CD14-positive monocyte (primary cell): ENCODE results near the gene ACER1. TPM values are rescaled to one million over a fixed set of nuclear protein-coding genes. Genes with fewer than 3 reads are reported as not detected.
"Not testable (repeated sequence)": the region's sequence is repeated elsewhere in the genome, so short reads cannot be mapped to it uniquely, and the experiment has no call there.

Source experiments
- DNase-seq, 3 donors: peaks; one replicate each; pipeline ENCODE4 v3.0.0-alpha.2; 2011 to 2022
- H2AFZ ChIP-seq: 2 replicates; pipeline ENCODE4 v1.6.0; 2012; ENCODE audit warnings: mild to moderate bottlenecking, low read depth, low read length, inconsistent platforms; ENCODE audit not compliant: insufficient read depth, poor library complexity, severe bottlenecking
- H3K27ac ChIP-seq, 2 donors: 1 replicate in 1 of 2; 2 replicates in 1 of 2; pipeline ENCODE4 v1.5.1; 2012 to 2013; ENCODE audit warnings: low read length in 2 of 2, control low read depth in 1 of 2, inconsistent platforms in 1 of 2, low read depth in 1 of 2, mild to moderate bottlenecking in 1 of 2
- H3K27me3 ChIP-seq, 2 donors: one replicate each; pipeline versions ENCODE4 v1.6.0 to v1.6.1; 2011 to 2013; ENCODE audit warnings: low read length in 2 of 2; ENCODE audit not compliant: control insufficient read depth in 2 of 2, insufficient read depth in 2 of 2
- H3K36me3 ChIP-seq, 2 donors: replicated peaks in 1 of 2; 1 replicate in 1 of 2; 2 replicates in 1 of 2; pipeline versions ENCODE4 v1.5.1 to v1.6.1; 2012 to 2013; ENCODE audit warnings: low read length in 2 of 2, control low read depth in 1 of 2, inconsistent platforms in 1 of 2, mild to moderate bottlenecking in 1 of 2; ENCODE audit not compliant: insufficient read depth in 2 of 2, control insufficient read depth in 1 of 2
- H3K4me1 ChIP-seq, 2 donors: 1 replicate in 1 of 2; 2 replicates in 1 of 2; pipeline versions ENCODE4 v1.5.1 to v1.6.1; 2012 to 2013; ENCODE audit warnings: low read length in 2 of 2, control low read depth in 1 of 2, inconsistent platforms in 1 of 2, mild to moderate bottlenecking in 1 of 2, moderate library complexity in 1 of 2; ENCODE audit not compliant: insufficient read depth in 2 of 2, control insufficient read depth in 1 of 2
- H3K4me2 ChIP-seq: replicated peaks from 2 replicates; pipeline ENCODE3; 2012; ENCODE audit warnings: low read length, moderate library complexity, mild to moderate bottlenecking; ENCODE audit not compliant: poor library complexity, severe bottlenecking; ENCODE audit errors: extremely low read depth
- H3K4me3 ChIP-seq, 3 experiments: fragments of 200-600 bp in 1 of 3; sonication (generic) in 1 of 3; replicated peaks in 1 of 3; 1 replicate in 2 of 3; 2 replicates in 1 of 3; pipeline ENCODE4 v1.5.1; 2011 to 2013; ENCODE audit warnings: low read length in 3 of 3, mild to moderate bottlenecking in 3 of 3, control low read depth in 2 of 3, low read depth in 2 of 3, inconsistent platforms in 1 of 3, moderate library complexity in 1 of 3
- H3K79me2 ChIP-seq: 2 replicates; pipeline ENCODE4 v1.6.0; 2012; ENCODE audit warnings: mild to moderate bottlenecking, control low read depth, inconsistent platforms, low read length, moderate library complexity; ENCODE audit not compliant: insufficient read depth
- H3K9ac ChIP-seq: 2 replicates; pipeline ENCODE4 v1.6.0; 2017; ENCODE audit warnings: low read length, mild to moderate bottlenecking; ENCODE audit not compliant: insufficient read depth, poor library complexity, severe bottlenecking
- H3K9me3 ChIP-seq, 2 donors: replicated peaks in 1 of 2; 1 replicate in 1 of 2; 2 replicates in 1 of 2; pipeline versions ENCODE4 v1.5.1 to v1.6.1; 2012 to 2013; ENCODE audit warnings: low read length in 2 of 2, control low read depth in 1 of 2; ENCODE audit not compliant: control insufficient read depth in 1 of 2, insufficient read depth in 1 of 2
- H4K20me1 ChIP-seq: 2 replicates; pipeline ENCODE4 v1.6.0; 2012; ENCODE audit warnings: mild to moderate bottlenecking, low read length, control low read depth, moderate library complexity; ENCODE audit not compliant: insufficient read depth
- H3K27ac Mint-ChIP-seq, 7 donors: one replicate each; pipeline ENCODE4 v1.8.0; 2020; ENCODE audit warnings: mild to moderate bottlenecking in 7 of 7, mixed read lengths in 7 of 7, moderate library complexity in 6 of 7, inconsistent platforms in 2 of 7
- H3K27me3 Mint-ChIP-seq, 3 donors: one replicate each; pipeline ENCODE4 v1.8.0; 2021 to 2022; ENCODE audit warnings: low read depth in 3 of 3, mild to moderate bottlenecking in 3 of 3, mixed read lengths in 3 of 3, moderate library complexity in 3 of 3, inconsistent platforms in 1 of 3
- H3K36me3 Mint-ChIP-seq, 2 donors: one replicate each; pipeline ENCODE4 v1.8.0; 2020; ENCODE audit warnings: mixed read lengths in 2 of 2, inconsistent platforms in 1 of 2, mild to moderate bottlenecking in 1 of 2
- H3K4me1 Mint-ChIP-seq: one replicate; pipeline ENCODE4 v1.8.0; 2020; ENCODE audit warnings: mild to moderate bottlenecking, mixed read lengths
- H3K4me3 Mint-ChIP-seq, 2 donors: one replicate each; pipeline ENCODE4 v1.8.0; 2020; ENCODE audit warnings: mild to moderate bottlenecking in 2 of 2, mixed read lengths in 2 of 2, moderate library complexity in 1 of 2
- H3K9me3 Mint-ChIP-seq, 7 donors: one replicate each; pipeline ENCODE4 v1.8.0; 2020 to 2022; ENCODE audit warnings: mixed read lengths in 7 of 7, mild to moderate bottlenecking in 6 of 7, moderate library complexity in 6 of 7, inconsistent platforms in 2 of 7
- CTCF ChIP-seq: fragments of 200-600 bp; IDR thresholded peaks from one replicate; pipeline ENCODE4 v1.8.0; 2022; ENCODE audit warnings: antibody characterized with exemption, mild to moderate bottlenecking
- WGBS: methylation state at CpG from one replicate; pipeline ENCODE4 v1.1.5; 2013; ENCODE audit warnings: missing lambda C conversion rate; ENCODE audit not compliant: insufficient coverage; 5-methylcytosine and 5-hydroxymethylcytosine counted together
- intact Hi-C, 2 donors: fragments of 100-400 bp; cut with micrococcal nuclease; formaldehyde crosslinking; loops; one replicate each; pipeline versions ENCODE4 v1.15.0 to v1.15.1; 2023
- polyA plus RNA-seq, 3 donors: library from polyadenylated mRNA; depleted of rRNA in 1 of 3; unstranded in 2 of 3; stranded (reverse) in 1 of 3; fragments of 300-500 nt in 2 of 3; fragments of >200 nt in 1 of 3; fragmentation: Illumina TruSeq in 2 of 3; gene quantifications; 1 replicate in 2 of 3; 2 replicates in 1 of 3; pipeline ENCODE4 v1.2.3, GENCODE V29; 2012 to 2021

ACER1 gene
- polyA plus RNA-seq, 3 donors, result not detected

GRCh38 chr19:6362027-6362350 lies 28.6 kb upstream of the ACER1 start:
- Histone ChIP-seq H3K27me3 (no peaks in the 10 kb centered on the region), H4K20me1 (no peaks in the 10 kb centered on the region), H3K79me2 (peaks cover 11% of the 10 kb centered on the region), H3K36me3 (peaks cover 16 to 26% of the 10 kb centered on the region in 2 donors), H3K4me2 (peak overlapping the region; percentile 90), H3K9ac (peak overlapping the region; percentile 73), H3K4me3 (peak overlapping the region; percentile 55 to 91 (median 84)), H2AFZ (peak overlapping the region; percentile 91), H3K27ac (peak overlapping the region in 1 of 2 donors; percentile 60), H3K4me1 (peaks cover 12 to 19% of the 10 kb centered on the region in 2 donors), H3K9me3 (no peaks in the 10 kb centered on the region)
- WGBS, result 3% methylated on average over 7 of the region's 7 CpGs
- no peak for TF ChIP-seq CTCF
- peaks cover 0 to 1% (median 0%) of the 10 kb centered on the region in 3 donors for H3K27me3 Mint-ChIP-seq
- intact Hi-C loops, result no loop called here
- H3K4me1 Mint-ChIP-seq, result peaks cover 18% of the 10 kb centered on the region
- H3K4me3 Mint-ChIP-seq, result peak overlapping the region; percentile 83 to 91
- peak overlapping the region in 4 of 7 donors; percentile 15 to 87 (median 54) for H3K27ac Mint-ChIP-seq
- peaks cover 0 to 4% (median 0%) of the 10 kb centered on the region in 7 donors for H3K9me3 Mint-ChIP-seq
- no peak for DNase-seq
- H3K36me3 Mint-ChIP-seq, result peaks cover 24 to 33% of the 10 kb centered on the region in 2 donors

- H3K4me2 ChIP-seq, H3K27me3 ChIP-seq, H4K20me1 ChIP-seq, H3K27me3 Mint-ChIP-seq, intact Hi-C loops, H3K9me3 ChIP-seq, H3K9ac ChIP-seq, DNase-seq, H3K9me3 Mint-ChIP-seq: not testable (repeated sequence)
- peaks cover 12 to 19% of the 10 kb centered on the region in 2 donors for H3K4me1 ChIP-seq
- H3K36me3 Mint-ChIP-seq, result peaks cover 16 to 22% of the 10 kb centered on the region in 2 donors
- peak overlapping the region; percentile 91 for H2AFZ ChIP-seq
- peak overlapping the region in 3 of 7 donors; percentile 43 to 87 (median 45) for H3K27ac Mint-ChIP-seq
- peaks cover 6 to 14% of the 10 kb centered on the region in 2 donors for H3K36me3 ChIP-seq
- H3K4me1 Mint-ChIP-seq, result peaks cover 18% of the 10 kb centered on the region
- WGBS, result 100% methylated on average over 7 of the region's 10 CpGs
- peaks cover 11% of the 10 kb centered on the region for H3K79me2 ChIP-seq
- peak overlapping the region; percentile 42 to 83 for H3K4me3 Mint-ChIP-seq
- H3K27ac ChIP-seq, result peak overlapping the region; percentile 15 to 60
- peak overlapping the region in 1 of 3 experiments; percentile 84 for H3K4me3 ChIP-seq
These were observed 27.4 kb upstream of the ACER1 start for GRCh38 chr19:6360857-6361216.

GRCh38 chr19:6360445-6360844 lies 27.0 kb upstream of the ACER1 start:
- H3K27ac Mint-ChIP-seq, H3K9me3 Mint-ChIP-seq, intact Hi-C loops, DNase-seq, H3K4me3 Mint-ChIP-seq, H3K27me3 ChIP-seq, H3K9ac ChIP-seq, H3K9me3 ChIP-seq, H2AFZ ChIP-seq, H3K27me3 Mint-ChIP-seq, H3K4me3 ChIP-seq, H3K4me2 ChIP-seq, H3K27ac ChIP-seq, H4K20me1 ChIP-seq: not testable (repeated sequence)
- H3K36me3 ChIP-seq, result peaks cover 3 to 10% of the 10 kb centered on the region in 2 donors
- 100% methylated on average over 2 of the region's 12 CpGs for WGBS
- H3K4me1 Mint-ChIP-seq, result peaks cover 18% of the 10 kb centered on the region
- peaks cover 11% of the 10 kb centered on the region for H3K79me2 ChIP-seq
- peaks cover 15 to 18% of the 10 kb centered on the region in 2 donors for H3K36me3 Mint-ChIP-seq
- H3K4me1 ChIP-seq, result peaks cover 12 to 18% of the 10 kb centered on the region in 2 donors
